ENCODE data around the gene ALKBH6.
"Not testable (repeated sequence)": the region's sequence is repeated elsewhere in the genome, so short reads cannot be mapped to it uniquely, and the experiment has no call there.

The ALKBH6 gene

GRCh38 chr19:35992907-35993765 lies 20.9 kb downstream of the ALKBH6 start:
- no peak for DNase-seq (ENCODE audit: low read depth)

GRCh38 chr19:35991731-35992450 lies 22.1 kb downstream of the ALKBH6 start:
- no peak for DNase-seq (ENCODE audit: low read depth)

GRCh38 chr19:35990771-35991730 lies 23.0 kb downstream of the ALKBH6 start:
- DNase-seq (ENCODE audit: low read depth), result no peak

GRCh38 chr19:35990156-35990555 lies 23.9 kb downstream of the ALKBH6 start:
- DNase-seq (ENCODE audit: low read depth), result no peak

- DNase-seq (ENCODE audit: low read depth), result no peak
Observed at GRCh38 chr19:35988824-35989223, 25.2 kb downstream of the ALKBH6 start.

GRCh38 chr19:35987571-35987896 lies 26.5 kb downstream of the ALKBH6 start:
- DNase-seq (ENCODE audit: low read depth), result no peak

GRCh38 chr19:35986664-35987570 lies 27.1 kb downstream of the ALKBH6 start:
- no peak for DNase-seq (ENCODE audit: low read depth)

GRCh38 chr19:35986111-35986510 lies 27.9 kb downstream of the ALKBH6 start:
- DNase-seq (ENCODE audit: low read depth), result no peak

GRCh38 chr19:35983177-35983576 lies 30.8 kb downstream of the ALKBH6 start:
- no peak for DNase-seq (ENCODE audit: low read depth)

- DNase-seq (ENCODE audit: low read depth), result not testable (repeated sequence)
Observed at GRCh38 chr19:35980997-35981396, 33.0 kb downstream of the ALKBH6 start.

GRCh38 chr19:35978832-35979365 lies 35.1 kb downstream of the ALKBH6 start:
- no peak for DNase-seq (ENCODE audit: low read depth)

GRCh38 chr19:35978271-35978670 lies 35.7 kb downstream of the ALKBH6 start:
- DNase-seq (ENCODE audit: low read depth), result no peak

- DNase-seq (ENCODE audit: low read depth), result no peak
Observed at GRCh38 chr19:35977446-35978222, 36.4 kb downstream of the ALKBH6 start.

- DNase-seq (ENCODE audit: low read depth), result peak; percentile 16
Observed at GRCh38 chr19:35975608-35976214, 38.3 kb downstream of the ALKBH6 start.

- peak; percentile 11 for DNase-seq (ENCODE audit: low read depth)
Observed at GRCh38 chr19:35973487-35973886, 40.5 kb downstream of the ALKBH6 start.

GRCh38 chr19:35966771-35967170 lies 47.2 kb downstream of the ALKBH6 start:
- DNase-seq (ENCODE audit: low read depth), result no peak

- DNase-seq (ENCODE audit: low read depth), result peak; percentile 66
Observed at GRCh38 chr19:35963514-35963913, 50.5 kb downstream of the ALKBH6 start.

GRCh38 chr19:35960432-35960972 lies 53.5 kb downstream of the ALKBH6 start:
- DNase-seq (ENCODE audit: low read depth), result no peak

GRCh38 chr19:35959968-35960320 lies 54.1 kb downstream of the ALKBH6 start:
- no peak for DNase-seq (ENCODE audit: low read depth)
